Islet of Langerhans (tissue), 1 donor: ENCODE measurements around the gene CTNNA3.

Experiments
- FAIRE-seq: peaks from one replicate; lab custom pipeline; 2011; peaks lifted over from hg19 to GRCh38; lab: Jason Lieb, UNC

The CTNNA3 gene

DNA sequence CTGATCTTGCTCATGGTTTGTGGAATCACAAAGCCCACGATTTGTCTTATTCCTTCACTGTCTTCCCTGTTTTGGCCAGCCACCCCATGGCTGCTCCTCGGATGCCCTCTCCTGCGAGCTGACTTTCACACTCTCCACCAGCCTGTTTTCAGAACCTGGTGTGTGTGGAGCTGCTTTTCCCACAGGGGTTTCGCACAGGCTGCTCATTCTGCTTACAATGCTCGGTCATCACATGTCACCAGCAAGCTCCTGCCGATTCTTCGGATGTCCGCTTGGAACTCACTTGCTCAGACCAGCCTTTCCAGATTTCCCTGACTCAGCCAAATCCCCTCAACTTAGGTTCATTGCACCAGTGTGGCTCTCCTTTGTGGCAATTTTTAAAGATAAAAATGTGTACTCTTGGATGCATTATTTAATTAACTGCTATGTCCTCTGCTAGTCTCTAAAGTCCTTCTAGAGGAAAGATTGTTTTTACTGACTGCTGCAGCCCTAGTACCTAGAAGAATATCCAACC, 1788.7 kb downstream of the CTNNA3 start:
- FAIRE-seq, result no peak

DNA sequence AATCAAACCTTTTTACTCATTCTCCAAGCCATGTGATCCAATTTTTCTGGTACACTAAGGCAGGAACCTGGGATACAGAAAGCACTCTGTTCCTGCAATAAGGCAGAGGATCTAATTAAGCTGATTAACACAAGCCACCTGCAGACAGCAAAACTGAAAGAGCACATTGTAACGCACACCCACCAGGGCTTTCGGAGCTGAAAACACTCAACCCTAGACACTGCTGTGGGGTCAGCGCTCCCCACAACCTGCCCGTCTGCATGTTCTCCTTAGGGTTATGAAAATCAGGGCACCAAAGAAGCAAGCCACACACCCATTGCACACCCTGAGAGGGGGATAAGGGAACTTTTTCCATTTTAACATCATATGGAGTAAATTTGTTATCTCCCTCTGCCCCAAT, 1792.4 kb downstream of the CTNNA3 start:
- no peak for FAIRE-seq

DNA sequence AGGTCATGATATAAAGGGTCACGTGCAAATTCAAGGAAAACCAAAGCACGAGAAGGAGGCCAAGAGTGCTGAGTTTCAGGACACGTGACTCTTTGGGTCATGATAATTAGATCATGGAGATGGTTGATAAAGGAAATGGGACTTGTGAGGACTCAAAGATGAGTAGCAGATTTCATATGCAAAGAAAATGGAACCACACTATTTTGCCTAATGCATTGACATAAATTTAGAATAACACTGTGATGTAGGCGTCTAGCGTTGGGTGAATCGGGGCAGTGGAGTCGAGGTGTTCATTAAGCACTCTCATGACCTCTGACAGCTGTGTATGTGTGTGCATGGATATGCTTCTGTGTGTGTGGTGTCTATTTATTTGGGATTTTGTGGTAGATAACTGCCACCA, 1795.7 kb downstream of the CTNNA3 start:
- FAIRE-seq, result no peak

DNA sequence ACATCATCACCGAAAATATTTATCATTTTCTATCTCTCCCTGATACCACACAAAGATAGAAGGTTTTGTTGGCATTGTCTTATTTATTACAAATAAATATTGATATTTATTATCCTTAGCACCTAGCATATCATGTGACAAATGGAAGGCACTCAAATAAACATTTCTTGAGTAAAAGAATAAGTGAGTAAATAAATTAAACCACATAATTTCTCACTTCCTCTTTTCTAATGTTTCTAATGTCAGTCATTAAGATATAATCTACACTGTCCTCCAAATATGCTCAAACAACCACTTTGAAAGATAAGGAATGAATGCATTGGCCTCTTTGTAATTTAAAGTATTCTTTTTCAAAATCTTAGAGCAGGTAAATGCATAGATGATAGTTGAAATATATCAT, 1797.9 kb downstream of the CTNNA3 start:
- no peak for FAIRE-seq

DNA sequence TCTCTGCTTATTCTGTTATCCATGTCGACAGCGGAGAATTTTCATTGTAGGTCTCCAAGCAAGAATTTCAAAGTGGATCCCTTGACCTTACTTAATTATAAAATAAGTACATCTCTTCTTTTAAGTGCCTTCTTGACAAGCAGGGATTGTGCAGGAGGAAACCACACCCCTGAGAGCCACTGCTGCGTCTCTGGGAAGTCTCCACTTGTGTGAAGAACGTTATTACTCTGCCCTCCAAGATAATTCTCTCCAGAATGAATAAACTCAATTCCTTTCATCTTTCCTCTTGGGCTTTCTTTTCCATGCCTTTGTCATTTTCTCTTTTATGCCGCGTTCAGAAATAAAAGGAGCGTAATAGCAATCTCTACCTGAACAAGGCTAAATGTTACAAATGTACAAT, 1801.0 kb downstream of the CTNNA3 start:
- no peak for FAIRE-seq

DNA sequence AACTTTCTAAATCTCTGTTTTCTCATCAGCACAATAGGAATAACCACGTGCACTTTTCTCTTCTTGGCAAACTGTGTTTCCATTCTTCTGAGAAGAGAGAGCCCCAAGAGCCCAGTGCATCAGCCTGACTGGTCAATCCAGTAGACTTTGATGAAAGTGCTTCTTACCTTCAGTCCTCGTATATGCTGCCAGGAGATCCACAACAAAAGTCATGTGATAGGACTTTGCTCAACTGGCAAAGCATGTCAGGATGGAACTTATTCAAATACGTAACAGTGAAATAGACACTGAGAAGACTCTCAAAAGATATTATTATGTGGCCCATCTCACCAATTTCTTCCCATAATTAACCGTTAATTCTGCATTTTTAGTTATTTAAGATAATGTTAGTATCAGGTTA, 1801.6 kb downstream of the CTNNA3 start:
- no peak for FAIRE-seq

DNA sequence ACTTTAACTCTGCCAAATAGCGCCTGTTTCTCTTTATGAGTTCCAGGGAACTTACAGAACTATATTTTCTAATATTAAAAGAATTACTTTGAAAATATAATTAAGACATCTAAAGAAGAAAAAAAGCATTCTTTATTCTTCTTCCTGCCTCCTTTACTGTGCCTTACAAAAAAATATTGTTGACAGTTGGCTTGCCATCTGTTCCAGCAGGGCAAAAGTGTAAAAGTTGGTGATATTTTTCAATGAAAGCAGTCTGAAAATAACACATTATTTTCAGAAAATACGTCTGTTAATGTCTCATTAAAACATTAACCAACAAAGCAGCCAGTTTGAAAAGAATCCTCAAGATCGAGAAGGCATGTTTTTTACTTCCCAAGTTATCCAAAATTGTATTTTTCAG, 1802.3 kb downstream of the CTNNA3 start:
- no peak for FAIRE-seq

DNA sequence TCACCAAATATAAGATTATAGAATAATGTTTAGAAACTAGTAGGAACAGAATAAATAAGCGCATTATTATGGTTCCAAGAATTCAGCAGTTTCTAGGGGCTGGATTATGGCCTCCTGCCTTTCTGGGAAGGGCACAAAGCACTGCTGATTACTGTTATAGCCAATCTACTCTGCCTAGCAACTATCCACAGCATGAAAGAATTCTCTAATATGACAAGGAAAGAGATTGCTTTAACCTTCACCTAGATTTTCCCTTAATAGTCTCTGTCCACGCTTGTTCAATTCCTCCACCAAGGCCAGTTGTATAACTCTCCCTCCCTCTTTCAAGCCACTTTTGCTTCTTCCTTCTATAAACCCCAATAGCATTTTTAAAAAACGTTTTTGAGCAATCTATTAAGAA, 1803.7 kb downstream of the CTNNA3 start:
- FAIRE-seq, result no peak

DNA sequence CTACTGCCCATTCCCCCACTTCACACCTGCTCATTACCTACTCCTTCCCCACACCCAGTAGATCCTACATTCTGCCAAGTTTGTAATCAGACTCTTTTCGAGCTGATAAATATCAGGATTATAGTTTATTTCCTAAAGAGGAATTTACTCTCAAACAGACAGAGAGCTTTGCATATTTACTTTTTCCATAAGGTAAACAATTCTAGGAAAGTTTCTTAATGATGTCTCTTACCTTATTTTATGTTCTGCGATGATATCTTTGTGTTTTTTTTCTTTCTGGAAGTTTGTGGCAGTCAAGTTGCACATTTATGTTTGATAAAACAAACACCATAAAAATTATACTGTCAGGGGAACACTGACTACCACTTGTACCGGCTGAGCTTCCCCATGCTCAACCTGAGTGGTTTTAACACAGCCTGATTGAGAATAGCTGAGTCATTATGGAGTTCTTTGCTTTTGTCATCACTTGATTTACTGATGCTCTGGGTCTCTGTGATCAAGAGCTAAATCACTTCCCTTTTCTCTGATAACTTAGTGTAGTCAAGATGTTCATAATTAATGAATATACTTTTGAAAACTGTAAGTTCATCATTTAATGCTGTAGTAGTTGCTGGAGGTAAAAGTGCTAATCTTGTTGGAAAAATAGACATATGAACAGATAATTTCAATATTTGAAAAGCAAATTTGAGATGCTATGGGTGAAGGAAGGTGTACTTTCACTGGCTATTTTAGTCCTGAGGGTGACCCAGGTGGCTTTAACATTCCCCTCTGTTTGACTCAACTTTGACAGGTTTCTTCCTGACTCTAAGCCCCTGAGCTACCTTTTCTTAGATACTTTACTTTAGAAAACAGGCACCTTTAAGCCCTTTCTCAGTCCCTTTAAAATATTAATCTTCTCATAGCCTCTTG, 1804.7 kb downstream of the CTNNA3 start:
- FAIRE-seq, result peak; percentile 58

DNA sequence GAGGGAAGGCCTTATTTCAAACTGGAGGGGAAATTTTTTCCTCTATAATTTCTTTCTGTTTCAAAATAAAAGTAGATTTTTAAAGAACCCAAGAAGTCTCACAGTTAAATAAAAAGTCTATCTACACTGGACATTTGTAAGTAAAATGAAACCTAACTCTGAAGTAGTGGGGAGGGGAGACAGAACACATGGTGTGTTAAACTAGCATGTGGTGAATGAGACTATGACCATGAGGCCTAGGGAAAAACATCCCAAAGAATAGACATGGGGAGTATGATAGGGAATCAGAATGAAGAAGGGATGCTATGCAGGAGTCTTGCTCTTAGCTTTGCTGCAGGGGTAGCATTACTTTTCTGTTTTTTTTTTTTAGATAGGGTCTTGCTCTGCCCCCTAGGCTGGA, 1831.5 kb downstream of the CTNNA3 start:
- no peak for FAIRE-seq

DNA sequence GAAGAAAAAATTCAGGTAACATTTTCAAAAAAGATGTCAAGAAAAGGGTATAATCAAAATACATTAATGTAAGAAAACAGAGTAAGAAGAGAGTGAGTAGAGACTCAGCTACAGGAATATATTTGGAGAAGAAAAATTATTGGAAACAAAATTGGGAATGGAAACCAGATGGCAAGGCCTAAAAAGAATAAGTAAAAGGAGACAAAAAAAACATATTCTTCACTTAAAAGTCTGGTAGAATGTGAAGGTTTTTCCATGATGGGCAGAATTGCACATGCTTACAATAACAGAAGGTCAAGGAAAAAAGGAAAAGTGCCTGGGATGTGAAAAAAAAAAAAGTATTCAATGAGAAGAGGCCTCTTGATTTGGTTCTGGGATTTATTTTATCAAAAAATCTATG, 1832.0 kb downstream of the CTNNA3 start:
- FAIRE-seq, result no peak
